K562 (cell line): Measurements from ENCODE around the gene LRRK2. TPM values are rescaled to one million over a fixed set of nuclear protein-coding genes. Genes with fewer than 3 reads are reported as not detected.

Source experiments
- ATAC-seq: fragments of 200-7000 bp; cut with Tn5 transposase; 3 replicates; pipeline ENCODE4 v1.9.1; 2020; ENCODE audit warnings: moderate library complexity
- BruUV-seq: library from RNA; stranded (reverse); fragments of 400-500 nt; replicated peaks from 2 replicates; lab custom pipeline; 2021; lab: Mats Ljungman, UMichigan
- CTCF ChIA-PET: fragments of 300-600 bp; formaldehyde crosslinking; extraction: SDS; loops from one replicate; lab custom pipeline; 2021; ENCODE audit warnings: low intra/inter-chr PET ratio; lab: Yijun Ruan, JAX
- POLR2A ChIA-PET: fragments of 300-600, 350-650 bp; sonication (Branson Sonifier 250); formaldehyde crosslinking; extraction: SDS; loops from one replicate; lab custom pipeline; 2021; ENCODE audit warnings: antibody characterized with exemption, inconsistent platforms; lab: Yijun Ruan, JAX
- DNase-seq, 4 experiments: peaks; one replicate each; pipeline versions ENCODE4 v3.0.0 to v3.0.0-alpha.2; 2011 to 2018; ENCODE audit warnings: low spot score in 3 of 4, mixed read lengths in 3 of 4; ENCODE audit errors: extremely low read depth in 1 of 4
- FAIRE-seq: peaks from 2 replicates; lab custom pipeline; 2011; peaks lifted over from hg19 to GRCh38; lab: Jason Lieb, UNC
- H2AFZ ChIP-seq: 2 replicates; pipeline ENCODE4 v1.6.0; 2011; ENCODE audit warnings: low read depth, low read length, control low read depth, inconsistent platforms
- H3K27ac ChIP-seq: fragments of 200-600 bp; 3 replicates; pipeline ENCODE4 v1.8.0; 2011; ENCODE audit warnings: low read depth, mild to moderate bottlenecking, control low read depth, inconsistent platforms, low read length, moderate library complexity, mixed read lengths; ENCODE audit errors: extremely low read depth
- H3K27me3 ChIP-seq, 2 experiments: fragments of 300-600 bp in 1 of 2; 2 replicates in 1 of 2; 3 replicates in 1 of 2; pipeline versions ENCODE4 v1.6.0 to v1.8.0; 2011; ENCODE audit warnings: inconsistent platforms in 2 of 2, low read length in 2 of 2, mild to moderate bottlenecking in 1 of 2, mixed read lengths in 1 of 2, moderate library complexity in 1 of 2; ENCODE audit not compliant: control insufficient read depth in 2 of 2, insufficient read depth in 2 of 2
- H3K36me3 ChIP-seq: fragments of 300-600 bp; 3 replicates; pipeline ENCODE4 v1.8.0; 2011; ENCODE audit warnings: mild to moderate bottlenecking, low read length, inconsistent platforms; ENCODE audit not compliant: control insufficient read depth, insufficient read depth
- H3K4me1 ChIP-seq, 2 experiments: fragments of 200-600 bp in 1 of 2; replicated peaks in 1 of 2; 2 replicates in 1 of 2; 3 replicates in 1 of 2; pipeline versions ENCODE4 v1.5.1 to v1.8.0; 2011; ENCODE audit warnings: inconsistent platforms in 2 of 2, low read length in 2 of 2, mild to moderate bottlenecking in 1 of 2, mixed read lengths in 1 of 2, moderate library complexity in 1 of 2; ENCODE audit not compliant: control insufficient read depth in 2 of 2, insufficient read depth in 2 of 2
- H3K4me2 ChIP-seq: 2 replicates; pipeline ENCODE4 v1.6.1; 2011; ENCODE audit warnings: low read length, control low read depth, inconsistent platforms, mixed read lengths; ENCODE audit not compliant: insufficient read depth
- H3K4me3 ChIP-seq: fragments of 200-600 bp; sonication (generic), shearing (Covaris generic); 2 replicates; pipeline ENCODE4 v1.5.1; 2016; ENCODE audit warnings: control low read depth, inconsistent platforms
- H3K79me2 ChIP-seq: fragments of 200-600 bp; 3 replicates; pipeline ENCODE4 v1.8.0; 2011; ENCODE audit warnings: low read length, inconsistent platforms; ENCODE audit not compliant: control insufficient read depth, insufficient read depth
- H3K9ac ChIP-seq, 2 experiments: 2 replicates each; pipeline versions ENCODE4 v1.6.0 to v1.6.1; 2011; ENCODE audit warnings: low read depth in 2 of 2, low read length in 2 of 2, control low read depth in 1 of 2, inconsistent platforms in 1 of 2, mild to moderate bottlenecking in 1 of 2, mixed read lengths in 1 of 2; ENCODE audit not compliant: insufficient read depth in 1 of 2
- H3K9me1 ChIP-seq: one replicate; pipeline ENCODE4 v1.6.0; 2011; ENCODE audit warnings: inconsistent platforms, mild to moderate bottlenecking, low read length, moderate library complexity; ENCODE audit not compliant: control insufficient read depth, insufficient read depth
- H3K9me3 ChIP-seq: replicated peaks from 2 replicates; pipeline ENCODE4 v1.5.1; 2011; ENCODE audit warnings: low read depth, low read length, inconsistent platforms; ENCODE audit not compliant: control insufficient read depth, insufficient read depth
- H4K20me1 ChIP-seq: replicated peaks from 2 replicates; pipeline ENCODE4 v1.6.1; 2011; ENCODE audit warnings: low read length, inconsistent platforms, mixed read lengths; ENCODE audit not compliant: control insufficient read depth, insufficient read depth
- DIDO1 ChIP-seq: fragments of 450-650 bp; IDR thresholded peaks from 2 replicates; pipeline ENCODE4 v1.6.1; 2016; ENCODE audit warnings: low read depth, missing biosample characterization, missing genetic modification characterization
- HDAC6 ChIP-seq: IDR thresholded peaks from 2 replicates; pipeline ENCODE4 v1.6.1; 2012; ENCODE audit warnings: low read depth, mild to moderate bottlenecking, control low read depth, inconsistent platforms, low read length, moderate library complexity
- HMG20A ChIP-seq: fragments of 450-650 bp; formaldehyde crosslinking; conservative IDR thresholded peaks from 2 replicates; pipeline ENCODE4 v1.4.0; 2020; ENCODE audit warnings: mild to moderate bottlenecking, mixed read lengths
- L3MBTL2 ChIP-seq: fragments of 450-650 bp; IDR thresholded peaks from 2 replicates; pipeline ENCODE4 v1.6.1; 2016; ENCODE audit warnings: mild to moderate bottlenecking, moderate library complexity
- NR2F6 ChIP-seq: fragments of 450-650 bp; formaldehyde crosslinking; IDR thresholded peaks from 2 replicates; pipeline ENCODE4 v1.4.0; 2020; ENCODE audit warnings: mild to moderate bottlenecking
- TBL1XR1 ChIP-seq, 2 experiments: IDR thresholded peaks; 2 replicates each; pipeline ENCODE4 v1.6.1; 2012; ENCODE audit warnings: improper control_type of control experiment in 2 of 2, low read length in 2 of 2, mild to moderate bottlenecking in 1 of 2
- TRIM28 ChIP-seq: fragments of 450-650 bp; IDR thresholded peaks from 2 replicates; pipeline ENCODE4 v1.6.1; 2017
- ZBTB17 ChIP-seq: fragments of 450-650 bp; formaldehyde crosslinking; IDR thresholded peaks from 2 replicates; pipeline ENCODE4 v1.4.0; 2020; ENCODE audit warnings: mild to moderate bottlenecking
- ZC3H11A ChIP-seq: IDR thresholded peaks from 2 replicates; pipeline ENCODE4 v1.6.1; 2012; ENCODE audit warnings: low read depth, low read length, improper control_type of control experiment
- ZNF174 ChIP-seq: fragments of 250-450 bp; sonication (Bioruptor Pico); IDR thresholded peaks from 2 replicates; pipeline ENCODE4 v1.4.0; 2020; ENCODE audit warnings: mild to moderate bottlenecking
- WGBS: fragments of 100-300 bp; shearing (Covaris generic); methylation state at CpG from one replicate; pipeline ENCODE4 v1.1.6; 2016; ENCODE audit warnings: low coverage, mixed read lengths; ENCODE audit not compliant: insufficient coverage; ENCODE audit errors: missing lambda C conversion rate; 5-methylcytosine and 5-hydroxymethylcytosine counted together
- in situ Hi-C: fragments of 300-500 bp; cut with MboI; formaldehyde crosslinking; loops from 4 replicates; pipeline ENCODE4 v1.15.0; 2018; ENCODE audit warnings: inconsistent platforms, mixed read lengths
- intact Hi-C: fragments of 100-400 bp; cut with micrococcal nuclease; formaldehyde crosslinking; loops from 2 replicates; pipeline ENCODE4 v1.14.2; 2022
- polyA plus RNA-seq, 8 experiments: library from polyadenylated mRNA; depleted of rRNA in 4 of 8; stranded (reverse) in 5 of 8; unstranded in 3 of 8; fragments of >200 nt; fragmentation: Nextera tagmentation in 2 of 8; fragmentation: Illumina TruSeq in 1 of 8; extraction: Ambion mirVana in 2 of 8; extraction: Trizol in 1 of 8; gene quantifications; 2 replicates each; pipeline versions ENCODE4 v1.2.1 to v1.2.3, GENCODE V29; 2011 to 2014; ENCODE audit warnings: inconsistent platforms in 1 of 8, missing spikeins in 1 of 8
- total RNA-seq, 7 experiments: library from RNA; depleted of rRNA in 6 of 7; stranded (reverse); fragments of >200 nt in 6 of 7; fragmentation: Illumina TruSeq in 2 of 7; extraction: Trizol in 2 of 7; gene quantifications; 2 replicates each; pipeline versions ENCODE4 v1.2.1 to v1.2.3, GENCODE V29; 2011 to 2021; ENCODE audit warnings: low replicate concordance in 1 of 7
- TF ChIP-seq, protein P1 (sequence below): sonication (generic); formaldehyde crosslinking; IDR thresholded peaks from 2 replicates; pipeline ENCODE4 v1.8.0; 2022; ENCODE audit warnings: mild to moderate bottlenecking, missing genetic modification reagents
- TF ChIP-seq, protein P2 (sequence below): sonication (generic); formaldehyde crosslinking; IDR thresholded peaks from 2 replicates; pipeline ENCODE4 v1.8.1; 2023; ENCODE audit warnings: mild to moderate bottlenecking, missing genetic modification reagents
- TF ChIP-seq, protein P3 (sequence below): fragments of 250-450 bp; sonication (Bioruptor Pico); IDR thresholded peaks from 2 replicates; pipeline ENCODE4 v1.5.0; 2020; ENCODE audit warnings: mild to moderate bottlenecking
- TF ChIP-seq, protein P4 (sequence below): sonication (generic); formaldehyde crosslinking; IDR thresholded peaks from 2 replicates; pipeline ENCODE4 v1.8.0; 2022; ENCODE audit warnings: mild to moderate bottlenecking, missing genetic modification reagents
- TF ChIP-seq, protein P5 (sequence below): sonication (generic); formaldehyde crosslinking; IDR thresholded peaks from 2 replicates; pipeline ENCODE4 v1.8.1; 2023; ENCODE audit warnings: mild to moderate bottlenecking, missing genetic modification reagents, moderate library complexity

LRRK2 gene
- total and polyA plus RNA-seq, 9 of the 15 experiments (the other 6 are each of a cell fraction or from before 2014, with no cell fraction given) = 0.03 to 0.89 (median 0.31) TPM

DNA sequence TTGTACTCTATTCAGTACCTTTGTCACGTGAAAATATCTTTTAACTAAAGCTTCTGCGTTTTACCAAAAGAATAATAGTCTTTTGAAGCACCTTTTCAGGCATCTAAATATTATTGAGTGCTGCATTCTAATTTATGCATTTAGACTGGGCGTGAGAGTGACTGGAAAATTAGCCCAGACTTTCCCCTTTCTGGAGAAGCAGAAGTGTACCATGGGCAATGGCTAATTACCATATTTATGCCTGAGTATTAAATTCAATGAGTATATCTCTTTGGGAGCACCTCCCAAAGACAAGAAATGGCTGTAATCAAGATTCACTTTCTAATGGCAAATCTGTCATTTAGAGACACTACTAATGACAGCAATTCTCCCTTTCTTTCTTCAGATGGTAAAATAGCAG lies 174.9 kb downstream of the LRRK2 start:
- no peaks in the 10 kb centered on the region for H3K36me3 ChIP-seq
- 6% methylated on average over 3 of the region's 3 CpGs for WGBS
- no TSS peak for BruUV-seq
- no peaks in the 10 kb centered on the region for H3K27me3 ChIP-seq
- TF ChIP-seq HMG20A (CRISPR knock-in tag) = no peak
- TF ChIP-seq, protein P1, sequence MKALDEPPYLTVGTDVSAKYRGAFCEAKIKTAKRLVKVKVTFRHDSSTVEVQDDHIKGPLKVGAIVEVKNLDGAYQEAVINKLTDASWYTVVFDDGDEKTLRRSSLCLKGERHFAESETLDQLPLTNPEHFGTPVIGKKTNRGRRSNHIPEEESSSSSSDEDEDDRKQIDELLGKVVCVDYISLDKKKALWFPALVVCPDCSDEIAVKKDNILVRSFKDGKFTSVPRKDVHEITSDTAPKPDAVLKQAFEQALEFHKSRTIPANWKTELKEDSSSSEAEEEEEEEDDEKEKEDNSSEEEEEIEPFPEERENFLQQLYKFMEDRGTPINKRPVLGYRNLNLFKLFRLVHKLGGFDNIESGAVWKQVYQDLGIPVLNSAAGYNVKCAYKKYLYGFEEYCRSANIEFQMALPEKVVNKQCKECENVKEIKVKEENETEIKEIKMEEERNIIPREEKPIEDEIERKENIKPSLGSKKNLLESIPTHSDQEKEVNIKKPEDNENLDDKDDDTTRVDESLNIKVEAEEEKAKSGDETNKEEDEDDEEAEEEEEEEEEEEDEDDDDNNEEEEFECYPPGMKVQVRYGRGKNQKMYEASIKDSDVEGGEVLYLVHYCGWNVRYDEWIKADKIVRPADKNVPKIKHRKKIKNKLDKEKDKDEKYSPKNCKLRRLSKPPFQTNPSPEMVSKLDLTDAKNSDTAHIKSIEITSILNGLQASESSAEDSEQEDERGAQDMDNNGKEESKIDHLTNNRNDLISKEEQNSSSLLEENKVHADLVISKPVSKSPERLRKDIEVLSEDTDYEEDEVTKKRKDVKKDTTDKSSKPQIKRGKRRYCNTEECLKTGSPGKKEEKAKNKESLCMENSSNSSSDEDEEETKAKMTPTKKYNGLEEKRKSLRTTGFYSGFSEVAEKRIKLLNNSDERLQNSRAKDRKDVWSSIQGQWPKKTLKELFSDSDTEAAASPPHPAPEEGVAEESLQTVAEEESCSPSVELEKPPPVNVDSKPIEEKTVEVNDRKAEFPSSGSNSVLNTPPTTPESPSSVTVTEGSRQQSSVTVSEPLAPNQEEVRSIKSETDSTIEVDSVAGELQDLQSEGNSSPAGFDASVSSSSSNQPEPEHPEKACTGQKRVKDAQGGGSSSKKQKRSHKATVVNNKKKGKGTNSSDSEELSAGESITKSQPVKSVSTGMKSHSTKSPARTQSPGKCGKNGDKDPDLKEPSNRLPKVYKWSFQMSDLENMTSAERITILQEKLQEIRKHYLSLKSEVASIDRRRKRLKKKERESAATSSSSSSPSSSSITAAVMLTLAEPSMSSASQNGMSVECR (CRISPR knock-in tag) = no peak
- no peak for TF ChIP-seq TBL1XR1 (IDR thresholded peaks at IDR 0.05; ENCODE audit: low read length in 2 of 2)
- TF ChIP-seq, protein P2, sequence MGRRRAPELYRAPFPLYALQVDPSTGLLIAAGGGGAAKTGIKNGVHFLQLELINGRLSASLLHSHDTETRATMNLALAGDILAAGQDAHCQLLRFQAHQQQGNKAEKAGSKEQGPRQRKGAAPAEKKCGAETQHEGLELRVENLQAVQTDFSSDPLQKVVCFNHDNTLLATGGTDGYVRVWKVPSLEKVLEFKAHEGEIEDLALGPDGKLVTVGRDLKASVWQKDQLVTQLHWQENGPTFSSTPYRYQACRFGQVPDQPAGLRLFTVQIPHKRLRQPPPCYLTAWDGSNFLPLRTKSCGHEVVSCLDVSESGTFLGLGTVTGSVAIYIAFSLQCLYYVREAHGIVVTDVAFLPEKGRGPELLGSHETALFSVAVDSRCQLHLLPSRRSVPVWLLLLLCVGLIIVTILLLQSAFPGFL (CRISPR knock-in tag) = no peak
- no peak for TF ChIP-seq L3MBTL2
- TF ChIP-seq, protein P3, sequence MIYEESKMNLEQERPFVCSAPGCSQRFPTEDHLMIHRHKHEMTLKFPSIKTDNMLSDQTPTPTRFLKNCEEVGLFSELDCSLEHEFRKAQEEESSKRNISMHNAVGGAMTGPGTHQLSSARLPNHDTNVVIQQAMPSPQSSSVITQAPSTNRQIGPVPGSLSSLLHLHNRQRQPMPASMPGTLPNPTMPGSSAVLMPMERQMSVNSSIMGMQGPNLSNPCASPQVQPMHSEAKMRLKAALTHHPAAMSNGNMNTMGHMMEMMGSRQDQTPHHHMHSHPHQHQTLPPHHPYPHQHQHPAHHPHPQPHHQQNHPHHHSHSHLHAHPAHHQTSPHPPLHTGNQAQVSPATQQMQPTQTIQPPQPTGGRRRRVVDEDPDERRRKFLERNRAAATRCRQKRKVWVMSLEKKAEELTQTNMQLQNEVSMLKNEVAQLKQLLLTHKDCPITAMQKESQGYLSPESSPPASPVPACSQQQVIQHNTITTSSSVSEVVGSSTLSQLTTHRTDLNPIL = no peak
- no peak for TF ChIP-seq ZNF174
- TF ChIP-seq ZBTB17 (CRISPR knock-in tag) = no peak
- no peak for TF ChIP-seq DIDO1
- TF ChIP-seq, protein P4, sequence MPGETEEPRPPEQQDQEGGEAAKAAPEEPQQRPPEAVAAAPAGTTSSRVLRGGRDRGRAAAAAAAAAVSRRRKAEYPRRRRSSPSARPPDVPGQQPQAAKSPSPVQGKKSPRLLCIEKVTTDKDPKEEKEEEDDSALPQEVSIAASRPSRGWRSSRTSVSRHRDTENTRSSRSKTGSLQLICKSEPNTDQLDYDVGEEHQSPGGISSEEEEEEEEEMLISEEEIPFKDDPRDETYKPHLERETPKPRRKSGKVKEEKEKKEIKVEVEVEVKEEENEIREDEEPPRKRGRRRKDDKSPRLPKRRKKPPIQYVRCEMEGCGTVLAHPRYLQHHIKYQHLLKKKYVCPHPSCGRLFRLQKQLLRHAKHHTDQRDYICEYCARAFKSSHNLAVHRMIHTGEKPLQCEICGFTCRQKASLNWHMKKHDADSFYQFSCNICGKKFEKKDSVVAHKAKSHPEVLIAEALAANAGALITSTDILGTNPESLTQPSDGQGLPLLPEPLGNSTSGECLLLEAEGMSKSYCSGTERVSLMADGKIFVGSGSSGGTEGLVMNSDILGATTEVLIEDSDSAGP (CRISPR knock-in tag) = no peak
- TF ChIP-seq NR2F6 (CRISPR knock-in tag) = no peak
- no peak for TF ChIP-seq TRIM28
- TF ChIP-seq ZC3H11A = no peak
- no peak for TF ChIP-seq HDAC6
- TF ChIP-seq, protein P5, sequence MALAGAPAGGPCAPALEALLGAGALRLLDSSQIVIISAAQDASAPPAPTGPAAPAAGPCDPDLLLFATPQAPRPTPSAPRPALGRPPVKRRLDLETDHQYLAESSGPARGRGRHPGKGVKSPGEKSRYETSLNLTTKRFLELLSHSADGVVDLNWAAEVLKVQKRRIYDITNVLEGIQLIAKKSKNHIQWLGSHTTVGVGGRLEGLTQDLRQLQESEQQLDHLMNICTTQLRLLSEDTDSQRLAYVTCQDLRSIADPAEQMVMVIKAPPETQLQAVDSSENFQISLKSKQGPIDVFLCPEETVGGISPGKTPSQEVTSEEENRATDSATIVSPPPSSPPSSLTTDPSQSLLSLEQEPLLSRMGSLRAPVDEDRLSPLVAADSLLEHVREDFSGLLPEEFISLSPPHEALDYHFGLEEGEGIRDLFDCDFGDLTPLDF (CRISPR knock-in tag) = no peak
- TF ChIP-seq, all 486 proteins: peak for 0
- Histone ChIP-seq H3K4me2 (no peak overlapping the region), H3K9me3 (no peaks in the 10 kb centered on the region), H2AFZ (no peak overlapping the region), H4K20me1 (no peaks in the 10 kb centered on the region), H3K4me3 (no peak overlapping the region), H3K4me1 (no peaks in the 10 kb centered on the region), H3K9ac (no peak overlapping the region), H3K27ac (no peak overlapping the region), H3K9me1 (no peaks in the 10 kb centered on the region), H3K79me2 (no peaks in the 10 kb centered on the region)
- FAIRE-seq (no peak), ATAC-seq (no peak), DNase-seq (no peak)
- CTCF ChIA-PET = no interaction called here
- intact Hi-C loops (no loop called here), in situ Hi-C loops (no loop called here)
- POLR2A ChIA-PET = no interaction called here
